ENCODE data around the gene IQGAP2.

IQGAP2 gene

GRCh38 chr5:76473661-76474060 lies 70.6 kb downstream of the IQGAP2 start:
- H3K36me3 ChIP-seq (ENCODE audit: insufficient read depth, low read length): no peaks in the 10 kb centered on the region
- peaks cover 1% of the 10 kb centered on the region for H3K9me3 ChIP-seq (ENCODE audit: low read length)
- no peak overlapping the region for H3K4me3 ChIP-seq (ENCODE audit: low read length)
- no peak overlapping the region for H2AFZ ChIP-seq (ENCODE audit: low read depth, low read length)
- H3K4me1 ChIP-seq (ENCODE audit: insufficient read depth, low read length): no peaks in the 10 kb centered on the region
- no peaks in the 10 kb centered on the region for H3K27me3 ChIP-seq (ENCODE audit: insufficient read depth, low read length)

- no peak overlapping the region for H3K4me3 ChIP-seq (ENCODE audit: low read length)
- H2AFZ ChIP-seq (ENCODE audit: low read depth, low read length): no peak overlapping the region
- no peaks in the 10 kb centered on the region for H3K9me3 ChIP-seq (ENCODE audit: low read length)
- H3K27me3 ChIP-seq (ENCODE audit: insufficient read depth, low read length): no peaks in the 10 kb centered on the region
- no peaks in the 10 kb centered on the region for H3K36me3 ChIP-seq (ENCODE audit: insufficient read depth, low read length)
- peaks cover under 1% of the 10 kb centered on the region for H3K4me1 ChIP-seq (ENCODE audit: insufficient read depth, low read length)
These were observed 71.3 kb downstream of the IQGAP2 start for GRCh38 chr5:76474377-76474776.

- H3K4me3 ChIP-seq (ENCODE audit: low read length): no peak overlapping the region
These were observed 72.3 kb downstream of the IQGAP2 start for GRCh38 chr5:76475385-76475784.

GRCh38 chr5:76475936-76476335 lies 72.9 kb downstream of the IQGAP2 start:
- no peaks in the 10 kb centered on the region for H3K27me3 ChIP-seq (ENCODE audit: insufficient read depth, low read length)
- no peaks in the 10 kb centered on the region for H3K9me3 ChIP-seq (ENCODE audit: low read length)
- no peaks in the 10 kb centered on the region for H3K36me3 ChIP-seq (ENCODE audit: insufficient read depth, low read length)
- H2AFZ ChIP-seq (ENCODE audit: low read depth, low read length): no peak overlapping the region
- no peak overlapping the region for H3K4me3 ChIP-seq (ENCODE audit: low read length)
- peaks cover 10% of the 10 kb centered on the region for H3K4me1 ChIP-seq (ENCODE audit: insufficient read depth, low read length)

More at GRCh38 chr5:76475385-76475784, 72.3 kb downstream of the IQGAP2 start:
- H3K9me3 ChIP-seq (ENCODE audit: low read length): no peaks in the 10 kb centered on the region
- H3K27me3 ChIP-seq (ENCODE audit: insufficient read depth, low read length): no peaks in the 10 kb centered on the region
- H3K36me3 ChIP-seq (ENCODE audit: insufficient read depth, low read length): no peaks in the 10 kb centered on the region
- peaks cover 10% of the 10 kb centered on the region for H3K4me1 ChIP-seq (ENCODE audit: insufficient read depth, low read length)
- no peak overlapping the region for H2AFZ ChIP-seq (ENCODE audit: low read depth, low read length)

- no peak overlapping the region for H2AFZ ChIP-seq (ENCODE audit: low read depth, low read length)
- H3K9me3 ChIP-seq (ENCODE audit: low read length): no peaks in the 10 kb centered on the region
- H3K4me3 ChIP-seq (ENCODE audit: low read length): no peak overlapping the region
- no peaks in the 10 kb centered on the region for H3K27me3 ChIP-seq (ENCODE audit: insufficient read depth, low read length)
- H3K4me1 ChIP-seq (ENCODE audit: insufficient read depth, low read length): peaks cover 10% of the 10 kb centered on the region
- no peaks in the 10 kb centered on the region for H3K36me3 ChIP-seq (ENCODE audit: insufficient read depth, low read length)
These were observed 73.5 kb downstream of the IQGAP2 start for GRCh38 chr5:76476474-76477038.

- Histone ChIP-seq H3K36me3 (ENCODE audit: insufficient read depth, low read length) (no peaks in the 10 kb centered on the region), H3K27me3 (ENCODE audit: insufficient read depth, low read length) (no peaks in the 10 kb centered on the region), H2AFZ (ENCODE audit: low read depth, low read length) (no peak overlapping the region), H3K9me3 (ENCODE audit: low read length) (no peaks in the 10 kb centered on the region), H3K4me3 (ENCODE audit: low read length) (no peak overlapping the region), H3K4me1 (ENCODE audit: insufficient read depth, low read length) (peaks cover 10% of the 10 kb centered on the region)
These were observed 74.0 kb downstream of the IQGAP2 start for GRCh38 chr5:76477061-76477460.

GRCh38 chr5:76477571-76477970 lies 74.5 kb downstream of the IQGAP2 start:
- H3K4me1 ChIP-seq (ENCODE audit: insufficient read depth, low read length): peaks cover 10% of the 10 kb centered on the region
- H3K36me3 ChIP-seq (ENCODE audit: insufficient read depth, low read length): no peaks in the 10 kb centered on the region
- H3K9me3 ChIP-seq (ENCODE audit: low read length): no peaks in the 10 kb centered on the region
- no peak overlapping the region for H3K4me3 ChIP-seq (ENCODE audit: low read length)
- no peaks in the 10 kb centered on the region for H3K27me3 ChIP-seq (ENCODE audit: insufficient read depth, low read length)
- H2AFZ ChIP-seq (ENCODE audit: low read depth, low read length): no peak overlapping the region

GRCh38 chr5:76479281-76479680 lies 76.2 kb downstream of the IQGAP2 start:
- peaks cover 10% of the 10 kb centered on the region for H3K4me1 ChIP-seq (ENCODE audit: insufficient read depth, low read length)
- H3K36me3 ChIP-seq (ENCODE audit: insufficient read depth, low read length): no peaks in the 10 kb centered on the region
- H3K9me3 ChIP-seq (ENCODE audit: low read length): no peaks in the 10 kb centered on the region
- H3K4me3 ChIP-seq (ENCODE audit: low read length): no peak overlapping the region
- H2AFZ ChIP-seq (ENCODE audit: low read depth, low read length): no peak overlapping the region
- H3K27me3 ChIP-seq (ENCODE audit: insufficient read depth, low read length): no peaks in the 10 kb centered on the region

- H3K27me3 ChIP-seq (ENCODE audit: insufficient read depth, low read length): no peaks in the 10 kb centered on the region
- no peaks in the 10 kb centered on the region for H3K9me3 ChIP-seq (ENCODE audit: low read length)
- H2AFZ ChIP-seq (ENCODE audit: low read depth, low read length): no peak overlapping the region
- no peaks in the 10 kb centered on the region for H3K36me3 ChIP-seq (ENCODE audit: insufficient read depth, low read length)
- H3K4me1 ChIP-seq (ENCODE audit: insufficient read depth, low read length): peaks cover 10% of the 10 kb centered on the region
- no peak overlapping the region for H3K4me3 ChIP-seq (ENCODE audit: low read length)
These were observed 77.0 kb downstream of the IQGAP2 start for GRCh38 chr5:76479973-76480667.

GRCh38 chr5:76482984-76483383 lies 79.9 kb downstream of the IQGAP2 start:
- H2AFZ ChIP-seq (ENCODE audit: low read depth, low read length): no peak overlapping the region
- H3K27me3 ChIP-seq (ENCODE audit: insufficient read depth, low read length): no peaks in the 10 kb centered on the region
- no peak overlapping the region for H3K4me3 ChIP-seq (ENCODE audit: low read length)
- no peaks in the 10 kb centered on the region for H3K36me3 ChIP-seq (ENCODE audit: insufficient read depth, low read length)
- H3K9me3 ChIP-seq (ENCODE audit: low read length): no peaks in the 10 kb centered on the region
- H3K4me1 ChIP-seq (ENCODE audit: insufficient read depth, low read length): peaks cover 13% of the 10 kb centered on the region

- H3K4me1 ChIP-seq (ENCODE audit: insufficient read depth, low read length): peaks cover 13% of the 10 kb centered on the region
- H3K27me3 ChIP-seq (ENCODE audit: insufficient read depth, low read length): no peaks in the 10 kb centered on the region
- no peak overlapping the region for H3K4me3 ChIP-seq (ENCODE audit: low read length)
- H2AFZ ChIP-seq (ENCODE audit: low read depth, low read length): no peak overlapping the region
- H3K9me3 ChIP-seq (ENCODE audit: low read length): no peaks in the 10 kb centered on the region
- H3K36me3 ChIP-seq (ENCODE audit: insufficient read depth, low read length): no peaks in the 10 kb centered on the region
These were observed 80.3 kb downstream of the IQGAP2 start for GRCh38 chr5:76483433-76483832.

GRCh38 chr5:76483881-76484280 lies 80.8 kb downstream of the IQGAP2 start:
- no peaks in the 10 kb centered on the region for H3K9me3 ChIP-seq (ENCODE audit: low read length)
- H3K4me1 ChIP-seq (ENCODE audit: insufficient read depth, low read length): peaks cover 14% of the 10 kb centered on the region
- H2AFZ ChIP-seq (ENCODE audit: low read depth, low read length): no peak overlapping the region
- H3K27me3 ChIP-seq (ENCODE audit: insufficient read depth, low read length): no peaks in the 10 kb centered on the region
- no peaks in the 10 kb centered on the region for H3K36me3 ChIP-seq (ENCODE audit: insufficient read depth, low read length)
- no peak overlapping the region for H3K4me3 ChIP-seq (ENCODE audit: low read length)

GRCh38 chr5:76485511-76485910 lies 82.4 kb downstream of the IQGAP2 start:
- H3K36me3 ChIP-seq (ENCODE audit: insufficient read depth, low read length): no peaks in the 10 kb centered on the region
- no peaks in the 10 kb centered on the region for H3K9me3 ChIP-seq (ENCODE audit: low read length)
- no peak overlapping the region for H3K4me3 ChIP-seq (ENCODE audit: low read length)
- peaks cover 19% of the 10 kb centered on the region for H3K4me1 ChIP-seq (ENCODE audit: insufficient read depth, low read length)
- no peaks in the 10 kb centered on the region for H3K27me3 ChIP-seq (ENCODE audit: insufficient read depth, low read length)
- no peak overlapping the region for H2AFZ ChIP-seq (ENCODE audit: low read depth, low read length)

GRCh38 chr5:76487386-76487785 lies 84.3 kb downstream of the IQGAP2 start:
- no peaks in the 10 kb centered on the region for H3K9me3 ChIP-seq (ENCODE audit: low read length)
- H2AFZ ChIP-seq (ENCODE audit: low read depth, low read length): no peak overlapping the region
- H3K36me3 ChIP-seq (ENCODE audit: insufficient read depth, low read length): no peaks in the 10 kb centered on the region
- no peak overlapping the region for H3K4me3 ChIP-seq (ENCODE audit: low read length)
- H3K27me3 ChIP-seq (ENCODE audit: insufficient read depth, low read length): no peaks in the 10 kb centered on the region
- H3K4me1 ChIP-seq (ENCODE audit: insufficient read depth, low read length): peaks cover 24% of the 10 kb centered on the region

Measured in neuron (in vitro differentiated cells).